ENCODE results near the gene GMDS.
"Not testable (repeated sequence)": the region's sequence is repeated elsewhere in the genome, so short reads cannot be mapped to it uniquely, and the experiment has no call there.

GMDS gene

GRCh38 chr6:1762203-1762602, 483.2 kb downstream of the GMDS start:
- DNase-seq = no peak

DNA sequence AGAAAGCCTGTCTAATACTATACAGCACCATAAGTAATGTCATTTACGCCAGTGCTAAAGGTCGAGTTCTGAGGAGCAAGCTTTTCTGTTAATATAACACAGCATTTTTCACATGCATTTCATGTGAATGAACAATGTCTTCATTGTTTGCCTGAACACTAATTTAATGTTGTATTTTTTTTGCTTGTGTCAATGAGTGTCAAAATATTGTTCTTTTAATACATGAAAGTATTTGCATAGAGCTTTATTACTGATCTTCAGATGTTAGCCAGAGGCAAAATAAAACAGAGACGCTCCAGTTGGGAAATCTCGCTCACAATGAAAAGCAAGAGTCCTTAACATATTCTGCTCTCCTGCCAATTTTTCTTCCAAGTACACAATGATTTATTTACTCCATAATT, 483.9 kb downstream of the GMDS start:
- DNase-seq = no peak

DNA sequence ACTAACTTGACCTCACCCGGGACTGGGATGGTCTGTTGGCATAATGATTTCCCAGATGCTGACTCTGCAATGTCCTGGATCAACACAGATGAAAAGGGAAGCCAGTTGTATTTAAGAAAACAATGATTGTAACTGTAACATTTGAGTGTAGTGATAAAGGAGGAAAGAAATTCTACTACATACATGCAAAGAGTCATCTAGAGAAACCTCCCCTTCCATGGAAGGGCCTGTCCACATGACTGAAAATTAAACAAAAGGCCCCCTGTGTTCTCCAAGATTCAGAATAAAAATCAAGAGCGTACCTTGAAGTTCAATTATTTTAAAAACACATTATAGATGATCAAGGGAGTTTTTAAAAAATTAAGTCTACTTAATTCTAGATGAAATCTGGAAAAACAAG, 484.5 kb downstream of the GMDS start:
- no peak for DNase-seq

DNA sequence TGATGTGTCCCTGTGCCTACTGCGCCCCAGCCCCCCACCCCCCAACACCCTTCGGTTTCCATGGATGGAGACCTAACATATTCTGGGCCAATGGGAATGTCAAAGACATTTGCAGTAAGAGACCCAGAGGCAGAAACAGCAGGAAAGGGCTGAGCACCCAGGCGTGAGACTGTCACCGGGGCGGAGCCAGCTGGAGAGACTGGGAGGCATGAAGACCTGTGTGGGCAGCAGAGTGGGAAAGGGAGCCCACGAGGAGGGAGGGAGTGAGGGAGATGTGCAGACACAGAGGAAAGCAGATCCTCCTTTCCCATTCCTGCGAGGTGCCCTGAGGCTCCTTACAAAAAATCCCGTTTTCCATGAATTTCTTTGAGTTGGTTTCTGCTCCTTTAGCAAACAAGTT, 485.5 kb downstream of the GMDS start:
- no peak for DNase-seq

GRCh38 chr6:1758076-1758679, 487.2 kb downstream of the GMDS start:
- DNase-seq = no peak

DNA sequence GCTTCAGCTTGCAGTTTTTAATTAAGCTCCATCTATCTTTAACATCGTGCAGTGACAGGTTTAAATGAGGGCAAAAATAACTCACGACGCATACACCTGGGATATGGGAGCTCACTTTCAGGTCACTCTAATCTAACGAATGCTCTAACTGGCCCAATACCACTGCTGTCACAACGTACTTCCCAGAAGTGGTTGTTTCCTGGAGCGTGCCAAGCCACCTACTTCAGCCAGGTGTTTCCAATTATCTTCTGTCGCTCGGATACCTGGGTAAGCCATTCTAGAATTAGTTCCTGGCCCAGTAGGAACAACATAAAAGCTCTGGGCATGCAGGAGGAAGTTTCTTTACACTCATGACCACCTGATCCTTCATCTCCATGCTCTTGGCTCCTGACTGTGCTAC, 488.3 kb downstream of the GMDS start:
- DNase-seq = no peak

- no peak for DNase-seq
These were observed 488.8 kb downstream of the GMDS start for GRCh38 chr6:1756472-1757129.

GRCh38 chr6:1751063-1751462, 494.3 kb downstream of the GMDS start:
- not testable (repeated sequence) for DNase-seq

DNA sequence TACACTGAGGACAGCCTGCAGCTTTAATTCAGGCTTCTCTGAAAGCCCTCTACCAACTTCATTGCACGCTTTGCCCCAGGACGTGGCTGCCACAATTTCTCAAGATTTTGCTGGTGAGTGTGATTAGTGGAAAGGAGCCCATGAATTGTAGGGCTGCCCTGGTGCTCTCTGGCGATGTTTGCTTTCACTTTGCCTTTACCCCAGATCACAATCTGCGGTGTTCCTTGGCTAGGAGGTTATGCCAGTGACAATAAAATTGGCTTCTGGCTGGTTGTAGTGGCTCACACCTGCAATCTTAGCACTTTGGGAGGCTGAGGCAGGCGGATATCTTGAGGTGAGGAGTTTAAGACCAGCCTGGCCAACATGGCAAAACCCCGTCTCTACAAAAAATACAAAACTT, 496.4 kb downstream of the GMDS start:
- DNase-seq = no peak

- DNase-seq = no peak
These were observed 497.9 kb downstream of the GMDS start for GRCh38 chr6:1747531-1747930.

- no peak for DNase-seq
These were observed 498.4 kb downstream of the GMDS start for GRCh38 chr6:1747003-1747402.

DNA sequence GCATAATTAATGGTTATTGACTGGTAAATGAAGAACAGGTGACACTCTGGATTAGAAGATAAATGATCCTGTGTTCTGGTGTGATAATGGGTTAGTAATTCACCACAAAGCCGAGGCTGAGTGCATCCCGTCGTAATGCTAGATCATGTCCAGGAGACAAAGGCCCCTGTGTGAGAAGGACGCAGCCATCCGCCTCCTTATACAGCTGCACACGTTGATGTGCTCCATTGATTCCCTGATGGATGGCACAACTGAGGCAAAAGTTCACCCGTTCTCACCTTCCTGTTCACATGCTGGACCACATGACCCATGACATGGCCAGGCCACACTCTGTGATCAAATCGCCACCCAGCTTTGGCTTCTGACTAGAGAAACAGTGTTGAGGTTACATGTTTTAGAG, 499.6 kb downstream of the GMDS start:
- DNase-seq = no peak

DNA sequence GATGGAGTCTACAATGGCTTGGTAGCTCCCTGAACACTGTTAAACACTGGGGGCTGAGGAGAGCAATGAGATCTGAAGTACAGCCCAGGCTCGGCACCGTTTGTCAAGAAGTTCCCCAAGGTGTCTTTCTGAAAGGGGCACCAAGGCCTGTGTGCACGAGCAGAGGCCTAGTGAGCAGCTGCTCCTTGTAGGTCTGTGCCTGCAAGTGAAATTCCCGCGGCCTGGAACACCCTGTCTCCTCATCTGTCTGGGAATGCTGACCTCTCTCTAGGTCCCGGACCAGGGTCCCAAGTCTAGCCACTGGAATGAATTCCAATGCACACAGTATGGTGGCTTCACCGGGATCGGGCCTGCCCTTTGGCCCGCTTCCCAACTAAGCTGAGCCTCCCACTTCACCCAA, 500.9 kb downstream of the GMDS start:
- DNase-seq = no peak

GRCh38 chr6:1739680-1740079, 505.7 kb downstream of the GMDS start:
- DNase-seq = no peak

GRCh38 chr6:1739220-1739619, 506.2 kb downstream of the GMDS start:
- DNase-seq = no peak

- no peak for DNase-seq
These were observed 506.8 kb downstream of the GMDS start for GRCh38 chr6:1738558-1739081.

GRCh38 chr6:1737463-1738311, 507.7 kb downstream of the GMDS start:
- DNase-seq = no peak

DNA sequence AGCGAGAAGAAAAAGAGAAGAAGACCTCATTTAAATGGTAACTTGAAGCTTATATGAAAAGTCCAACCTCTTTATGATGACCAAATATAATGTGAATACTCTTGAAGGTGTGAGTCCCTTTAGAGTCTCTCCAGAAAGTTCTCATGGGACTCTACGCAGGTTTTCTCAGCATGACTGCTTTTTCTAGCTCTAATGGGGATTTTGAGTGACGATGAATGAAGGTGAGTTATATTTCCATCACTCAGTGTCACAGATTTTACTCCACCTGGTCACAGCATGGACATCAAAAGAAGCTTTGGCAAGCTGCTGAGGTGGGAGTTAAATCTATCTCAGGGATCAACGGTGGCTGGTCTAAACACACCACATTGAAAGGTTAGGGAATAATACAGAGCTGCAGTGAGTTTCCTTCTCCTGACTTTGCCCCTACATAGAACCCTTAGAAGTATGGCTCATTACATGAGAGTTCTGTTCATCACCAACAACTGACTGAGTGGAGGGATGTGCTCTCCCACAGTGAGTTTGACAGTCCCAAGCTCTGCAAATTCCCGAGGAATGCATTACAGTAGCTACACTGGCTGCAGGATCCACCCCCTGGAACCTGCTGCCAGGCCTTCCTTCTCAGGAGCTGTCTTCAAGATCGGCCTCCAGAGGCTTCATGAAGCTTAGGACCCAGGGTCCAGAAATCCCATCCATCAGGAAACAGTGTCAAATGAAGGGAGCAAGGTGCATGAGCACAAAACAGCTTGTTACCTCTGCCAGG, 508.9 kb downstream of the GMDS start:
- DNase-seq = no peak

- no peak for DNase-seq
These were observed 510.1 kb downstream of the GMDS start for GRCh38 chr6:1735239-1735803.

DNA sequence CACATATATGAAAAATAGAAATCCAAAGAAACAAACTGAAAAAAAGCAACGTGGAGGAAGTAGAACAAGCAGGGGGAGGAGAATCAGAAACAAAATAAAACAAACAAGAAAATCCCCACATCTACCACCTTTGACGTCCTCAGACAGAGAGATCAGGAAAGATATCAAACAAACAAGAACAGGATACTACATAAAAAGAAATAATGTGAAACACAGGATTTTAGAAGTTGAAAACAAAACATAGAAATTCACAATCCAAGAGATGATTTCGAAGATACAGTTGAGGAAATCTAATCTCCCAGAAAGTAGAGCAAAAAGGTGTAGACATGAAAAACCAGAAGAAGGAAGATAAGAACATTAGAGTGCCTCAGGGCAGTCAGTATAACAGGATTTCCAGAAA, 514.5 kb downstream of the GMDS start:
- DNase-seq = no peak

DNA sequence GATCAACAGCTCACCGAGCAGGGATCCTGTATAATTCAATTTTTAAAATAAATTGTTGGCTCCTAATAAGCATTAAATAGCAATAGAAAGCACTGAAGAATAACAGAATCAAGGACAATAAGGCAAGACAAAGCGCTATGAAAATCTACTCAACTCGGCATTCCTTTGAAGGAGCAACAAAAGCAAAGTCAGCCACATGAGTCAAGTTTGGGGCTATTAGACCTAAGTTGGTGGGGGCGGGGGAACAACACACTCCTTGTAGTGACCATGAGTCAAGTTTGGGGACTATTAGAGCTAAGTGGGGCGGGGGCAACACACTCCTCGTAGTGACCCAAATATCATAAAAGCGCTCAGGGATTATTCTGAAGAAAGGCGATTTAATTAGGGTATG, 515.7 kb downstream of the GMDS start:
- no peak for DNase-seq

- DNase-seq = no peak
These were observed 516.2 kb downstream of the GMDS start for GRCh38 chr6:1729133-1729749.
